Measurements from ENCODE around the gene FGF22.
A peak's percentile ranks its signal among the peaks of the same experiment; 100 is the strongest.
"Not testable (repeated sequence)": the region's sequence is repeated elsewhere in the genome, so short reads cannot be mapped to it uniquely, and the experiment has no call there.

The FGF22 gene

GRCh38 chr19:621819-622218 is 17.9 kb upstream of the FGF22 start:
- H3K4me3 ChIP-seq (ENCODE audit: low read depth, low read length) = no peak overlapping the region

DNA sequence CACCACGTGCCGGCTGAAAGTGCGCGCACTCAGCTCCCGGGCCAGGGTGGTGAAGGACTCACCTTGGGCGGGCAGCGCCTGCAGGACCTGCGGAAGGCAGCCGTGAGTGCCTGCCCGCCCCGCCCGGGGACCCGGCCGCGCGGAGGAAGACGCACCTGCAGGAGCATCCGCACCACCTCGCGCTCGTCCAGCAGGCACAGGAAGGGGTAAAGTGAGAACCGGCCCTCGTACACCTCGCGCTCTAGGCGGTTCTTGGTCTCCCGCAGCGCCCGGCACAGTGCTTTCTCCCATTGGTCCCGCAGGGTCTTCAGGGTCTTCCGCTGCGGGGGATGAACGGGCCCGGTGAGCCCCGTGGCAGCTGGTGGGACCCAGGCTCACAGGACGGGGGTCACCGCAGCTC is 17.0 kb upstream of the FGF22 start:
- H3K4me3 ChIP-seq (ENCODE audit: low read depth, low read length) = no peak overlapping the region

- no peak overlapping the region for H3K4me3 ChIP-seq (ENCODE audit: low read depth, low read length)
Observed at GRCh38 chr19:623175-623916, 16.3 kb upstream of the FGF22 start.

DNA sequence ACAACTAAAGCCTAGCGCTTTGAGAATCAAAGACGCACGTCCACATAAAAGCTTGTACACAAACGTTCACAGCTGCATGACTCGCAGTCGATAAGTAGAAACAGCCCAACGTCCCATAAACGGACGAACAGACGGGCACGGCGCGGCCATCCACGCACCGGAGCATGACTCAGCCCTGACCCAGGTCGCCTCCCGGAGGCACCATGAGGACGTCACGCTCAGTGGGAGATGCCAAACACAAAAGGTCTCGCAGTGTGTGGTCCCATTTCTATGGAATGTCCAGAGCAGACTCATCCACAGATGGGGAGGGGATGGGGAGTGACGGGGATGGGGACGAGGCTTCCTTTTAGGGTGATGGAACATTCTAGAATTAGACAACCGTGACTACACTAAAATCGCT is 15.7 kb upstream of the FGF22 start:
- no peak overlapping the region for H3K4me3 ChIP-seq (ENCODE audit: low read depth, low read length)

- H3K4me3 ChIP-seq (ENCODE audit: low read depth, low read length) = no peak overlapping the region
Observed at GRCh38 chr19:624433-625109, 15.1 kb upstream of the FGF22 start.

GRCh38 chr19:625257-625656 is 14.4 kb upstream of the FGF22 start:
- no peak overlapping the region for H3K4me3 ChIP-seq (ENCODE audit: low read depth, low read length)

DNA sequence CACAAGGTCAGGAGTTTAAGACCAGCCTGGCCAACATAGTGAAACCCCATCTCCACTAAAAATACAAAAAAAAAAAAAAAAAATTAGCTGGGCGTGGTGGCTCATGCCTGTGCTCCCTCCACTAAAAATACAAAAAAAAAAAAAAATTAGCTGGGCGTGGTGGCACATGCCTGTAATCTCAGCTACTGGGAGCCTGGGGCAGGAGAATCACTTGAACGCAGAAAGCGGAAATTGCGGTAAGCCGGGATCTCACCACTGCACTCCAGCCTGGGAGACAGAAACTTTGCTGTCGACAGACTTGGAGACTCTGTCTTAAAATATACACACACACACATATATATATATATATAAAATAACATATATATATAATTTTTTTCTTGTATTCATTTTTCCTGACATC is 13.1 kb upstream of the FGF22 start:
- H3K4me3 ChIP-seq (ENCODE audit: low read depth, low read length) = not testable (repeated sequence)

DNA sequence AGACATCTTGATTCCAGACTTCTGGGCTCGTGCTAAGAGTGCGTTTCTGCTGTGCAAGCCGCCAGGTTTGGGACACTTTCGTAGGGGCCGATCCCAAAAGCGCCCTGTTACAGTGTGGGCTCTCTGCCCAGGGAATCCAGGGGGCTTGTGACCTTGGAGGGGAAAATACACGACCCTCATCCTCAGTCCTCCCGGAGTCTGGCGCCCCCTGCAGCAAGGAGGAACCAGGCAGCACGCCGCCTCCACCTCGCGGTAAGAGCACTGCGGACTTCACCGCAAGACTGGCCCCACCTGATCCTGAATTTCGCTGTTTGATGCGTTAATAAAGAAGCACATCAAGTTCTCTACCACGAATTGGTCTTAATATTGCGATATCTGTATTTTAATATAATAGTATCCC is 11.5 kb upstream of the FGF22 start:
- H3K4me3 ChIP-seq (ENCODE audit: low read depth, low read length) = no peak overlapping the region

GRCh38 chr19:629515-629914 is 10.2 kb upstream of the FGF22 start:
- not testable (repeated sequence) for H3K4me3 ChIP-seq (ENCODE audit: low read depth, low read length)

DNA sequence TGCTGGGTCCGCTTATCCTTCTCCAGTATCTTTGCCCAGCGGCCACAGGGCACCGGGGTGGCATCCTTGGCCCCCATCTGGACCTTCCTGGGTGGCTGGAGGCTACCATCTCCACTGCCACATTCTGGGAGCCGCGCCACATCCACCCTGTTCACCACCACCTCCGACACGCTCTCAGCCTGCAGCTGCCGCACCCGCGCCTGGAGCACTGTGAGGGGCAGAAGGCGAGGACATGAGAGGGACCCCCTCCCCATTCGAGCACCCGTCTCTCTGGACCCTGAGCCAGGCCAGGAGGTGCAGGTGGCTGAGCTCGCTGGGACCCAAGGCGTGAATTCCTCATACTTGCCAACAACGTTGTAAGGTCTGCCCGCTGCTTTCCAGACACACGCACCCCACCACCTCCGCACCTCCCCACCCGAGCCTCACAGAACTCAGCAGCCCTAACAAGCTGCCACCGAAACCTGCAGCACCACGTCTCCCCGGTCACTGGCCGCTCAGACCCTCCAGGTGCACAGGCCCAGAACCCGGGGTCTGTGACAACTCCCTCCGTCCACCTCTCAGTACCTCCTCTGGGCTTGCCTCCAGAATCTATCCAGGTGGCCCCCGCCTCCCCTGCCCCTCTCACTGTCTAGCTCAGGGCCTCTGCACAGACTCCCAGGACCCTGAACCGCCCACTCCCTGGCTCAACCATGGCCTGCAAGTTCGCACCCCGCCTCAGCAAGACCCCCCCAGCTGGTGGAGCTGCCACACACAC is 9.5 kb upstream of the FGF22 start:
- H3K4me3 ChIP-seq (ENCODE audit: low read depth, low read length) = no peak overlapping the region

DNA sequence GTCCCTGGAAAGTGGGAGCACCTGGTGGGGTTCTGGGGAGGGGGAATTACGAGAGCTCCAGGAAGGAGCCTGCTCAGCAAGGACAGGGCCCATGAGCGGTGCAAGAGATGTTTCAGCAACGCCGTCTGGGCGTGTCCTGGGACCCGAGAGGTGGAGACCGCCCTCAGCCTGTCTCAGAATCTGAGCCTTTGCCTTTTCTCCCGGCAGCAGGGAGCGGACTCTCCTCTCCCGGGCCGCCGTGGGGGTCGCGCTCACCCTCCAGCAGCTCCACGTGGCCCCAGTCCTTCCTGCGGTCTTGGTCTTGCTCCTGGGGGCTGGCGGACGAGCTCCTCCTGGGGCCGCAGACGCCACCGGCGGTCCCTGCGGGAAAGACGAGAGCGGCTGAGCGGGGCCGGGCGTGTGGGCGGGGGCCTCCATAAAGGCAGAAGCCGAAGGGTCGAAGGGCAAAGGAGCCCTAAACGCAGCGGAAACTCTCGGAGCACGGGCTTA is 7.1 kb upstream of the FGF22 start:
- peak overlapping the region; percentile 92 for H3K4me3 ChIP-seq (ENCODE audit: low read depth, low read length)

DNA sequence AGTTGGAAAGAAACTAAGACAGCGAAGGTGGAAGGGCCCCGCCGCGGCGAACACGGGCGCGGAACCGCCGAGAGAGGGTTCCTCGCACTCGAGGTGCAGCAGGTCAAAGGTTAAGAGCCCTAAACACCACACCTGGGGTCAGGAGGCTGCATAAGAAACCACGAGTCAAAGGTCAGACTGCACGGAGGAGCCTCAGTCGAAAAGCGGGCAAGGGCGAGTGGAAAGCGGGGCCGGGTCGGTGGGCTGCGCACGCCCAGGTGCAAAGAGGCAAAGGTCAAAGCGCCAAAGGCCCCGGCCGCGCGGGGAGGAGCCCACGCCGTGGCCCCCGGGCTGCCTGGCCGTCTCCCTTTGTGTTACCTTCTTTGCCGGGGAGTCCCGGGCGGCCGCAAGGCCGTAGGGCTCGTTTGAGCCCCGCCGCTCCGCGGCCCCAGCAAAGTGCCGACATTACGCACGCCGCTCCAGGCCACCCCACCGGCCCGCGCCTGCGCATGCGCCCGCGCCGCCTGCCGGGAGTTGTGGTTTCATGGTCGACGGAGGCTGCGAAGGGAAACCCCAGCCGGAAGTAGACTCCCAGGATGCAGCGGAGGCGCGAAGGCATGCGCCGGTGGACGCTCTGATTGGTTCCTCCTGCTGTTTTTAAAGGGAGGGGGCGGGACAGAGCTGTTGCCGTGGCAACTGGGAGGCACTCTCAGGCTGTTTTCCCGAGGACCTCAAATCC is 6.5 kb upstream of the FGF22 start, which contains the start of gene POLRMT:
Gene POLRMT (minus strand): TSS at position 470 of the 718 bp plus-strand sequence. CDS start 25 bp downstream, at position 445.
- peak within 1 kb of the TSS; percentile 92 for H3K4me3 ChIP-seq (ENCODE audit: low read depth, low read length)

DNA sequence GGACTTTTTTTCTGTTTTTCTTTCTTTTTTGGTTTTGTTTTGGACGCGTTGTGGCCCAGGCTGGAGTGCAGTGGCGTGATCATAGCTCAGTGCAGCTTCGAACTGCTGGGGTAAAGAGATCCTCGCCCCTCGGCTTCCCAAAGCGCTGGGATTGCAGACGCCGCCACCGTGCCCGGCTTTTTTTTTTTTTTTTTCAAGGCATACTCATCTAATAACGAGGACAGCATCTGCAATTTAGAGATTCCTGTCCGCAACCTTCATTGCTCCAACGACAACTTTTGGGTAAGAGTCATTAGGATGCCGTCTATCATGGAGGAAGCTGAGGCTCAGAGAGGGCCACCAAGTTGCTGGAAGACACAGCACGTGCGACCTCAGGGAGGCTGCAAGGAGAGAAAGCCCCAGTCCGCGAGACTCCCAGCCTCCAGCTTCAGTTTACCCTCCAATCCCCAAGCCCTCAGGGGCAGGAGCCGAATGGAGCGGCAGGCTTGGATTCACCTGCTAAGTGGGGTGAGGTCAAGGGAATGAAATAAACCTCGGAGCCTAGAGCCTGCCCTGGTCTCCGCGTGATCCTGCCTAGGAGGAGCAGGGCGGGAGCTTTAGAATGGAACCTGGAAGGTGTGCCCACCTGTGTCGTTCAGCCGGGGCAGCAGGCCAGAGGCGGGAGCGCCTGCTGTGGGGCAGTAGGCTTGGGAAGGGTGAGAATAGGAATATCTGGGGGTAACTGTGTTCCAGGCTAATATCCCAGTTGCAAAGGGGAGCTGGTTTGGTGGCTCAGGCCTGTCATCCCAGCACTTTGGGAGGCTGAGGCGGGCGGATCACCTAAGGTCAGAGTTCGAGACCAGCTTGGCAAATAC is 5.7 kb upstream of the FGF22 start:
- peak overlapping the region; percentile 92 for H3K4me3 ChIP-seq (ENCODE audit: low read depth, low read length)

DNA sequence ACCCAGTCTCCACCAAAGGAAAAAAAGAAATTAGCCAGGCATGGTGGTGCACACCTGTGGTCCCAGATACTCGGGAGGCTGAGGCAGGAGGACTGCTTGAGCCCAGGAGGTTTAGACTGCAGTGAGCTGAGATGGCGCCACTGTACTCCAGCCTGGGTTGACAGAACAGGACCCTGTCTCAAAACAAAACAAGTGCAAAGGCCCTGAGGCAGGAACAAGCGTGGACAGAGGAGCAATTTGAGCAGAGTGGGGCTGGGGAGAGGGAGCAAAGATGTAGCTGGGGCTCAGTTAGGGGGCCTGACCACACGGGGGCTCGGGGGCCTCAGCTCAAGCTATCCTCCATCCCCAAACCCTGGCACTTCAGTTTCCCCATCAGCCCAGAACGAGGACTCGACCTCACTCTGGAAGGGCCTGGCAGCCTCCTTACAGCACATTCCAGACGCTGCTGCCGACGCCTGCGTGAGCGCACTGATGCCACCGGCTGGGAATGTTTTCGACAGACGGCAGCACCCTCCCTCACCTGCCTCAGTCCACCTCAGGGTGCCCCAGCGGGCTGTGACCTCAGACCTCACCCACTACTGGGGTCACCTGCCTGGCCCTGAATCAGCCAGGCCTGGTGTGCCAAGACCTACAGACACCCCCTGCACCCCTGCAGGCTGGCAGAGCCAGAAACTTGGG is 4.6 kb upstream of the FGF22 start:
- H3K4me3 ChIP-seq (ENCODE audit: low read depth, low read length) = no peak overlapping the region

DNA sequence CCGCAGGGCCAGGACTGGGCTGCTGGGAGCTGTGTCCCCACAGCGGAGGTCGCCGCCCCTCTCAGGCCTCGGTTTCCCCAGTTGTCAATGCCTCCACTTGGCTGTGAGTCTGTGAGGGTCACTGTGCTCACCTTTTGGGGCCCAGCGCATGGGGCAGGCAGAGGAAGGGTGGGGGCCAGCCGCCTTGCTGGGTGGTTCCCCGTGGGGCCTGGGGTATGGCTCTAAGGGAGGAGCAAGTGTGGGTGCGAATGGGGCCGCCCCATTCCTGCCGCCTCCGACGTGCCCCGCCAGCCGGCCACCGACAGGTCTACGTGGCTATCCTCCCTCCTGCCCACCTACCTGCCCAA is 800 bp upstream of the FGF22 start:
- H3K4me3 ChIP-seq (ENCODE audit: low read depth, low read length) = no peak overlapping the region

DNA sequence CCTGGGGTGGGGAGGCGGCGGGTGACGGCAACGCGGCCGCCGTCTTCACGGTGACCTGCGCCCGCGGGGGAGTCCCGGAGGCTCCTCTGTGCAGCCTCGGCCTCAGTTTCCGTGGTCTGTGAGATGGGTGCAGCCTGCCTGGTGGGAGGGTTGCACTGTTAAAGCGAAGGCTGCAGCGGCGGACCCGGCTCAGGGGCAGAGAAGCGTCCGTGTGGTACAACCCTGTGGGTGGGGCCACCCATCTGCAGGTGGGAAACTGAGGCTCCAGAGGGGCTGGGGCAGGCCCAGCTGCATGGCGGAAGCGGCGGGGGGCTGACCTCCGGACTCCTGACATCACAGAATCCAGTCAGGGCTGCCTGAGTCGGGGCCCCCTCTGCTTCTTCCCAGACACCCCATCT is 481 bp downstream of the FGF22 start:
- peak overlapping the region; percentile 27 for H3K4me3 ChIP-seq (ENCODE audit: low read depth, low read length)

- no peak overlapping the region for H3K4me3 ChIP-seq (ENCODE audit: low read depth, low read length)
Observed at GRCh38 chr19:640606-641189, 1.0 kb downstream of the FGF22 start.

DNA sequence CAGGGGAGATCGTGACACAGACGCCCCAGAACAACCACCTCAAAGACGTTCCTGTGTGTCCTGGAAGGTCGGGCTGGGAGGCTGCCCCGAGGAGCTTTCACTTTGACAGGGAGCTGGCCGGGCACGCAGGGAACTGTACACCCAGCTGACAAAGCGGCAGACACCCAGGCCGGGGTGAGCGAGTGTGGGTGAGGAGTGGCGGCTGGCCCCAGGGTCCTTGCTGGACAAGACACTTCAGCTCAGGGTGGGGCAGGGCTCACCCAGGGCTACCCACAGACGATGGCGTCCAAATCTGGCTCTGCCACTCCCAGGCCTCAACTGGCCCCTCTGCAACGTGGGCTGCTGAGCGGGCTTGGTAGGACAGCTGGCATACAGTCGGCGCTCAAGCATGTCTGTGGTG is 2.0 kb downstream of the FGF22 start:
- no peak overlapping the region for H3K4me3 ChIP-seq (ENCODE audit: low read depth, low read length)

All from iPS-11a (cell line).